ENCODE measurements around the gene PLXNA2. TPM values are rescaled to one million over a fixed set of nuclear protein-coding genes. Genes with fewer than 3 reads are reported as not detected.
A peak's percentile ranks its signal among the peaks of the same experiment; 100 is the strongest.

PLXNA2 gene
- total and polyA plus RNA-seq, 2 of the 8 experiments (the other 6 are each of a cell fraction or from before 2014, with no cell fraction given): 0.33 to 1.5 TPM

GRCh38 chr1:208235982-208236761 lies 8.0 kb downstream of the PLXNA2 start:
- no peak overlapping the region; the same call in 1 of the 2 replicates for H2BK12ac ChIP-seq (ENCODE audit: low read depth, low read length)
- POLR2A ChIA-PET (ENCODE audit: partially characterized antibody): interaction anchor here (1.2 to 1.3 kb wide), 2 partner anchors 9 to 104 kb away, joined by 3 to 4 read pairs; no protein-coding TSS in a partner anchor
- H2BK20ac ChIP-seq (ENCODE audit: low read length): 0 out of 2 replicates have a peak overlapping the region, but pooled peaks have one; percentile 2
- H3K4me2 ChIP-seq (ENCODE audit: insufficient read depth in 1 of 2, low read depth in 2 of 2, low read length in 2 of 2): no peak overlapping the region
- no peak overlapping the region for H4K8ac ChIP-seq (ENCODE audit: extremely low read depth, insufficient read depth, low read length)
- H3K4me1 ChIP-seq (replicated peaks in 1 of 4; ENCODE audit: control insufficient read depth in 3 of 4, insufficient read depth in 4 of 4, low read length in 3 of 4): peaks cover 7 to 35% (median 24%) of the 10 kb centered on the region in 4 experiments
- no peak overlapping the region for H3K18ac ChIP-seq (ENCODE audit: extremely low read depth, low read length)
- H3K27me3 ChIP-seq (replicated peaks in 1 of 4; ENCODE audit: control insufficient read depth in 3 of 4, extremely low read depth in 1 of 4, insufficient read depth in 3 of 4, low read length in 3 of 4): peaks cover 0 to 7% (median 3%) of the 10 kb centered on the region in 4 experiments; a peak in 4 of 7 replicates
- H2BK15ac ChIP-seq (ENCODE audit: low read length): 0 out of 2 replicates have a peak overlapping the region, but pooled peaks have one; percentile 4
- no peak overlapping the region for H2BK120ac ChIP-seq (replicated peaks; ENCODE audit: low read depth, low read length)
- no peak overlapping the region for H3K9ac ChIP-seq (replicated peaks in 1 of 4; ENCODE audit: extremely low read depth in 1 of 4, low read depth in 3 of 4, low read length in 3 of 4)
- H3K56ac ChIP-seq (replicated peaks; ENCODE audit: insufficient read length, low read depth, low read length): no peak overlapping the region
- CTCF ChIA-PET (ENCODE audit: partially characterized antibody): interaction anchor here (0.5 to 16.9 kb wide), 15 partner anchors 9 to 238 kb away, joined by 3 to 315 read pairs (median 4); partner anchors contain the start of gene PLXNA2
- no peaks in the 10 kb centered on the region for H3K9me3 ChIP-seq (ENCODE audit: insufficient read depth in 2 of 2, low read depth in 1 of 2, low read length in 1 of 2)
- peaks cover 0 to 1% of the 10 kb centered on the region in 2 experiments for H4K20me1 ChIP-seq (replicated peaks in 1 of 2; ENCODE audit: control insufficient read depth in 1 of 2, insufficient read depth in 2 of 2, low read length in 2 of 2)
- H4K5ac ChIP-seq (ENCODE audit: insufficient read length, low read depth, low read length): no peak overlapping the region
- no peak overlapping the region for H2AFZ ChIP-seq (ENCODE audit: low read length)
- no peaks in the 10 kb centered on the region for H3K36me3 ChIP-seq (ENCODE audit: control insufficient read depth in 2 of 4, insufficient read depth in 4 of 4, low read length in 3 of 4)
- no peak overlapping the region for H3K4ac ChIP-seq (replicated peaks; ENCODE audit: insufficient read length, low read depth, low read length)
- no peaks in the 10 kb centered on the region for H3K23me2 ChIP-seq (ENCODE audit: low read depth, low read length)
- 75% methylated on average over 17 of the region's 17 CpGs; no CpG with 5 or more reads in 1 of the 2 experiments for WGBS, 2 experiments (ENCODE audit: extremely low coverage in 1 of 2, insufficient coverage in 1 of 2, insufficient read length in 1 of 2, insufficient replicate concordance in 2 of 2, low coverage in 1 of 2, low lambda C conversion rate in 2 of 2, missing lambda C conversion rate in 1 of 2)
- H3K14ac ChIP-seq (ENCODE audit: insufficient read length): no peak overlapping the region
- H2BK5ac ChIP-seq (ENCODE audit: low read depth, low read length): no peak overlapping the region; the same call in 1 of the 2 replicates
- no peak for DNase-seq (ENCODE audit: low read depth in 1 of 2, low spot score in 2 of 2)
- H3K23ac ChIP-seq (ENCODE audit: insufficient read length): no peak overlapping the region
- no peak overlapping the region for H3K27ac ChIP-seq (ENCODE audit: low read depth, low read length)
- peak overlapping the region; percentile 13 for H4K91ac ChIP-seq (replicated peaks; ENCODE audit: insufficient read length, low read length)
- H3K4me3 ChIP-seq (ENCODE audit: extremely low read depth in 1 of 4, insufficient read depth in 2 of 4, low read depth in 3 of 4, low read length in 4 of 4): no peak overlapping the region
- no peak overlapping the region; the same call in 1 of the 2 replicates for H2AK5ac ChIP-seq (ENCODE audit: low read depth, low read length)
- TF ChIP-seq FOSL1 (IDR thresholded peaks at IDR 0.05; ENCODE audit: insufficient read depth, low read depth, low read length): no peak
- TF ChIP-seq SAP30 (IDR thresholded peaks at IDR 0.05; ENCODE audit: insufficient read depth, insufficient replicate concordance, low read length): no peak
- H3K79me2 ChIP-seq (ENCODE audit: control insufficient read depth in 1 of 2, insufficient read depth in 2 of 2, low read length in 2 of 2): no peaks in the 10 kb centered on the region
- FAIRE-seq: no peak
- 0 out of 2 replicates have a peak, but pooled peaks cover 3% of the 10 kb centered on the region for H3K79me1 ChIP-seq (ENCODE audit: low read depth, low read length)
